Measurements from ENCODE around the gene TIGAR. TPM values are rescaled to one million over a fixed set of nuclear protein-coding genes. Genes with fewer than 3 reads are reported as not detected.

Gene TIGAR
- polyA plus RNA-seq, 1 experiment, result 28.8 TPM

GRCh38 chr12:4380332-4380731, 59.3 kb downstream of the TIGAR start:
- DNase-seq (ENCODE audit: low read depth, low spot score), result no peak
- Histone ChIP-seq H3K27ac (ENCODE audit: low read depth, low read length) (no peak overlapping the region), H3K27me3 (ENCODE audit: control insufficient read depth, insufficient read depth, low read length) (peaks cover 2% of the 10 kb centered on the region), H3K4me3 (ENCODE audit: low read depth, low read length) (no peak overlapping the region), H3K9me3 (ENCODE audit: control insufficient read depth, insufficient read depth, low read length) (no peaks in the 10 kb centered on the region)
- CTCF ChIA-PET, result no interaction called here
- no peak for TF ChIP-seq CTCF (IDR thresholded peaks at IDR 0.05; ENCODE audit: low read depth, low read length)
- POLR2A ChIA-PET, result no interaction called here

- POLR2A ChIA-PET, result no interaction called here
- H3K4me3 ChIP-seq (ENCODE audit: low read depth, low read length), result no peak overlapping the region
- no peaks in the 10 kb centered on the region for H3K9me3 ChIP-seq (ENCODE audit: control insufficient read depth, insufficient read depth, low read length)
- no peak for DNase-seq (ENCODE audit: low read depth, low spot score)
- CTCF ChIA-PET, result no interaction called here
- no peak for TF ChIP-seq CTCF (IDR thresholded peaks at IDR 0.05; ENCODE audit: low read depth, low read length)
- H3K27ac ChIP-seq (ENCODE audit: low read depth, low read length), result no peak overlapping the region
- peaks cover 2% of the 10 kb centered on the region for H3K27me3 ChIP-seq (ENCODE audit: control insufficient read depth, insufficient read depth, low read length)
Observed at GRCh38 chr12:4383304-4383865, 62.4 kb downstream of the TIGAR start.

GRCh38 chr12:4386801-4387200, 65.8 kb downstream of the TIGAR start:
- ChIA-PET POLR2A (no interaction called here), CTCF (no interaction called here)
- Histone ChIP-seq H3K27ac (ENCODE audit: low read depth, low read length) (no peak overlapping the region), H3K4me3 (ENCODE audit: low read depth, low read length) (no peak overlapping the region), H3K9me3 (ENCODE audit: control insufficient read depth, insufficient read depth, low read length) (no peaks in the 10 kb centered on the region), H3K27me3 (ENCODE audit: control insufficient read depth, insufficient read depth, low read length) (no peaks in the 10 kb centered on the region)
- no peak for DNase-seq (ENCODE audit: low read depth, low spot score)
- no peak for TF ChIP-seq CTCF (IDR thresholded peaks at IDR 0.05; ENCODE audit: low read depth, low read length)

GRCh38 chr12:4387607-4388006, 66.6 kb downstream of the TIGAR start:
- H3K9me3 ChIP-seq (ENCODE audit: control insufficient read depth, insufficient read depth, low read length), result no peaks in the 10 kb centered on the region
- H3K4me3 ChIP-seq (ENCODE audit: low read depth, low read length), result no peak overlapping the region
- peaks cover 2% of the 10 kb centered on the region for H3K27me3 ChIP-seq (ENCODE audit: control insufficient read depth, insufficient read depth, low read length)
- DNase-seq (ENCODE audit: low read depth, low spot score), result no peak
- CTCF ChIA-PET, result no interaction called here
- H3K27ac ChIP-seq (ENCODE audit: low read depth, low read length), result no peak overlapping the region
- POLR2A ChIA-PET, result no interaction called here
- TF ChIP-seq CTCF (IDR thresholded peaks at IDR 0.05; ENCODE audit: low read depth, low read length), result no peak

- H3K27me3 ChIP-seq (ENCODE audit: control insufficient read depth, insufficient read depth, low read length), result peaks cover 2% of the 10 kb centered on the region
- no peak overlapping the region for H3K4me3 ChIP-seq (ENCODE audit: low read depth, low read length)
- no peak overlapping the region for H3K27ac ChIP-seq (ENCODE audit: low read depth, low read length)
- no peak for TF ChIP-seq CTCF (IDR thresholded peaks at IDR 0.05; ENCODE audit: low read depth, low read length)
- no peaks in the 10 kb centered on the region for H3K9me3 ChIP-seq (ENCODE audit: control insufficient read depth, insufficient read depth, low read length)
- POLR2A ChIA-PET, result no interaction called here
- no peak for DNase-seq (ENCODE audit: low read depth, low spot score)
- CTCF ChIA-PET, result no interaction called here
Observed at GRCh38 chr12:4388032-4388431, 67.0 kb downstream of the TIGAR start.
